HG03565 (cell line): ENCODE results near the gene ARHGEF6.

Source experiments
- ATAC-seq: cut with Tn5 transposase; IDR thresholded peaks from one replicate; pipeline ENCODE4 v1.9.1; 2021; ENCODE audit warnings: mild to moderate bottlenecking, moderate library complexity; ENCODE audit not compliant: unreplicated experiment

The ARHGEF6 gene

GRCh38 chrX:136697156-136697555 is 83.6 kb downstream of the ARHGEF6 start:
- no peak for ATAC-seq

GRCh38 chrX:136694431-136695087 is 86.2 kb downstream of the ARHGEF6 start:
- no peak for ATAC-seq

- ATAC-seq, result no peak
These were observed 88.5 kb downstream of the ARHGEF6 start for GRCh38 chrX:136692271-136692670.

GRCh38 chrX:136691028-136691809 is 89.5 kb downstream of the ARHGEF6 start:
- ATAC-seq, result no peak

- peak; percentile 42 for ATAC-seq
These were observed 91.3 kb downstream of the ARHGEF6 start for GRCh38 chrX:136689436-136689835.

- ATAC-seq, result no peak
These were observed 93.3 kb downstream of the ARHGEF6 start for GRCh38 chrX:136687457-136687856.

- no peak for ATAC-seq
These were observed 96.6 kb downstream of the ARHGEF6 start for GRCh38 chrX:136684120-136684519.

- no peak for ATAC-seq
These were observed 101.2 kb downstream of the ARHGEF6 start for GRCh38 chrX:136679531-136679930.

GRCh38 chrX:136674270-136674985 is 106.3 kb downstream of the ARHGEF6 start:
- no peak for ATAC-seq

- ATAC-seq, result peak; percentile 31
These were observed 109.6 kb downstream of the ARHGEF6 start for GRCh38 chrX:136671006-136671610.

GRCh38 chrX:136667446-136668168 is 113.1 kb downstream of the ARHGEF6 start:
- no peak for ATAC-seq

- ATAC-seq, result no peak
These were observed 114.6 kb downstream of the ARHGEF6 start for GRCh38 chrX:136666088-136666487.

- peak; percentile 54 for ATAC-seq
These were observed 115.4 kb downstream of the ARHGEF6 start for GRCh38 chrX:136665258-136665900.

- ATAC-seq, result no peak
These were observed 117.8 kb downstream of the ARHGEF6 start for GRCh38 chrX:136662976-136663375.

- no peak for ATAC-seq
These were observed 118.6 kb downstream of the ARHGEF6 start for GRCh38 chrX:136662104-136662503.

GRCh38 chrX:136660896-136661295 is 119.8 kb downstream of the ARHGEF6 start:
- ATAC-seq, result no peak

- ATAC-seq, result no peak
These were observed 121.6 kb downstream of the ARHGEF6 start for GRCh38 chrX:136659174-136659573.

GRCh38 chrX:136658151-136658550 is 122.6 kb downstream of the ARHGEF6 start:
- no peak for ATAC-seq

GRCh38 chrX:136656361-136656964 is 124.3 kb downstream of the ARHGEF6 start:
- ATAC-seq, result no peak
